Measurements from ENCODE around the gene ARX. TPM values are rescaled to one million over a fixed set of nuclear protein-coding genes. Genes with fewer than 3 reads are reported as not detected.

ARX gene
- polyA plus RNA-seq, 1 of the 3 experiments (the other 2 are of a cell fraction) = not detected

DNA sequence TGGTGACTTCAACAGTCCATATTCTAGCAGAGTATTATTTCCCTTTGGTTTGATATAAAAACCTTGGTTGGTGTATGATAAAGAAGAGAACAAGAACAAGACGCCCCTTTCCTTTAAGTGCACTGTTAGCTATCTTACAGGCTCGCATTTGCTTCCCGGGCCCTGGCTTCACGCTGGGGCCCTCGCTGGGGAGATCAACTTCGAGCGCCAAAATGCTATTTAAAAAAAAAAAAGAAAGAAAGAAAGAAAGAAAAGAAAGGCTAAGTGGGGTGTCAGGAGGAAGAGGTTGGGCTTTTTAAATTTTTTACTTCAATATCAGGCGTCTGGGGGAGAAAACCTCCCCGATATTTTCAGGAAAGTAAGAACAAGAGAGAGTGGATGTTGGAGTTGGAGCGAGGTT is 11.7 kb downstream of the ARX start:
- POLR2A ChIA-PET = no interaction called here
- Histone ChIP-seq H3K4me3 (ENCODE audit: low read depth in 2 of 2, low read length in 1 of 2) (no peak overlapping the region), H3K4me1 (ENCODE audit: control insufficient read depth in 1 of 2, insufficient read depth in 2 of 2, low read depth in 1 of 2, low read length in 1 of 2) (peaks cover 0 to 4% of the 10 kb centered on the region in 2 experiments; a peak in 2 of 4 replicates), H3K9me3 (no peaks in the 10 kb centered on the region), H3K27me3 (ENCODE audit: insufficient read depth) (peaks cover 6% of the 10 kb centered on the region; the same call in 1 of the 2 replicates), H3F3A (replicated peaks; ENCODE audit: insufficient read depth) (no peaks in the 10 kb centered on the region), H3K36me3 (replicated peaks in 1 of 2; ENCODE audit: control insufficient read depth in 1 of 2, insufficient read depth in 2 of 2, low read length in 1 of 2) (no peaks in the 10 kb centered on the region), H3K9ac (no peak overlapping the region), H4K20me1 (ENCODE audit: insufficient read depth) (no peaks in the 10 kb centered on the region), H2AFZ (ENCODE audit: low read depth) (no peak overlapping the region), H3K4me2 (no peak overlapping the region), H3K9me2 (no peaks in the 10 kb centered on the region), H3K27ac (ENCODE audit: low read depth in 2 of 2, low read length in 1 of 2) (no peak overlapping the region), H3K79me2 (ENCODE audit: insufficient read depth) (no peaks in the 10 kb centered on the region)
- CTCF ChIA-PET = no interaction called here
- TF ChIP-seq FOSL2 (IDR thresholded peaks at IDR 0.05; ENCODE audit: borderline replicate concordance, low read depth) = no peak
- 55% methylated on average over 10 of the region's 10 CpGs for WGBS (ENCODE audit: low lambda C conversion rate)
- DNase-seq = no peak

- Histone ChIP-seq H2AFZ (ENCODE audit: low read depth) (no peak overlapping the region), H3K4me3 (ENCODE audit: low read depth in 2 of 2, low read length in 1 of 2) (no peak overlapping the region), H3K9me3 (no peaks in the 10 kb centered on the region), H3K79me2 (ENCODE audit: insufficient read depth) (no peaks in the 10 kb centered on the region), H3K36me3 (replicated peaks in 1 of 2; ENCODE audit: control insufficient read depth in 1 of 2, insufficient read depth in 2 of 2, low read length in 1 of 2) (no peaks in the 10 kb centered on the region), H4K20me1 (ENCODE audit: insufficient read depth) (no peaks in the 10 kb centered on the region), H3K27ac (ENCODE audit: low read depth in 2 of 2, low read length in 1 of 2) (no peak overlapping the region), H3K4me1 (ENCODE audit: control insufficient read depth in 1 of 2, insufficient read depth in 2 of 2, low read depth in 1 of 2, low read length in 1 of 2) (no peaks in the 10 kb centered on the region), H3F3A (replicated peaks; ENCODE audit: insufficient read depth) (no peaks in the 10 kb centered on the region), H3K4me2 (no peak overlapping the region), H3K9ac (no peak overlapping the region), H3K27me3 (ENCODE audit: insufficient read depth) (peaks cover 6% of the 10 kb centered on the region; the same call in 1 of the 2 replicates), H3K9me2 (no peaks in the 10 kb centered on the region)
- TF ChIP-seq EZH2phosphoT487 (IDR thresholded peaks at IDR 0.05; ENCODE audit: borderline replicate concordance, low read depth) (no peak), FOXJ3 (CRISPR knock-in tag; IDR thresholded peaks at IDR 0.05) (no peak), ELF1 (IDR thresholded peaks at IDR 0.05) (no peak), YY1 (IDR thresholded peaks at IDR 0.05; ENCODE audit: low read depth) (no peak), SIN3A (IDR thresholded peaks at IDR 0.05; ENCODE audit: borderline replicate concordance, low read depth, low read length) (no peak), USF2 (IDR thresholded peaks at IDR 0.05; ENCODE audit: borderline replicate concordance, low read depth, low read length) (no peak), NFIC (IDR thresholded peaks at IDR 0.05; ENCODE audit: borderline replicate concordance) (no peak), ZBTB33 (IDR thresholded peaks at IDR 0.05; ENCODE audit: borderline replicate concordance, low read depth) (no peak), RAD21 (IDR thresholded peaks at IDR 0.05; ENCODE audit: low read length) (no peak)
- TF ChIP-seq, protein P1, sequence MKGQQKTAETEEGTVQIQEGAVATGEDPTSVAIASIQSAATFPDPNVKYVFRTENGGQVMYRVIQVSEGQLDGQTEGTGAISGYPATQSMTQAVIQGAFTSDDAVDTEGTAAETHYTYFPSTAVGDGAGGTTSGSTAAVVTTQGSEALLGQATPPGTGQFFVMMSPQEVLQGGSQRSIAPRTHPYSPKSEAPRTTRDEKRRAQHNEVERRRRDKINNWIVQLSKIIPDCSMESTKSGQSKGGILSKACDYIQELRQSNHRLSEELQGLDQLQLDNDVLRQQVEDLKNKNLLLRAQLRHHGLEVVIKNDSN (IDR thresholded peaks at IDR 0.05; ENCODE audit: borderline replicate concordance, low read depth) = no peak
- ChIA-PET CTCF (no interaction called here), POLR2A (no interaction called here)
- WGBS (ENCODE audit: low lambda C conversion rate) = 63% methylated on average over 40 of the region's 40 CpGs
- DNase-seq = no peak
These were observed 12.5 kb downstream of the ARX start for GRCh38 chrX:25003066-25003849.

Data from SK-N-SH (cell line).